ENCODE results near the gene MYL7.

Gene MYL7

DNA sequence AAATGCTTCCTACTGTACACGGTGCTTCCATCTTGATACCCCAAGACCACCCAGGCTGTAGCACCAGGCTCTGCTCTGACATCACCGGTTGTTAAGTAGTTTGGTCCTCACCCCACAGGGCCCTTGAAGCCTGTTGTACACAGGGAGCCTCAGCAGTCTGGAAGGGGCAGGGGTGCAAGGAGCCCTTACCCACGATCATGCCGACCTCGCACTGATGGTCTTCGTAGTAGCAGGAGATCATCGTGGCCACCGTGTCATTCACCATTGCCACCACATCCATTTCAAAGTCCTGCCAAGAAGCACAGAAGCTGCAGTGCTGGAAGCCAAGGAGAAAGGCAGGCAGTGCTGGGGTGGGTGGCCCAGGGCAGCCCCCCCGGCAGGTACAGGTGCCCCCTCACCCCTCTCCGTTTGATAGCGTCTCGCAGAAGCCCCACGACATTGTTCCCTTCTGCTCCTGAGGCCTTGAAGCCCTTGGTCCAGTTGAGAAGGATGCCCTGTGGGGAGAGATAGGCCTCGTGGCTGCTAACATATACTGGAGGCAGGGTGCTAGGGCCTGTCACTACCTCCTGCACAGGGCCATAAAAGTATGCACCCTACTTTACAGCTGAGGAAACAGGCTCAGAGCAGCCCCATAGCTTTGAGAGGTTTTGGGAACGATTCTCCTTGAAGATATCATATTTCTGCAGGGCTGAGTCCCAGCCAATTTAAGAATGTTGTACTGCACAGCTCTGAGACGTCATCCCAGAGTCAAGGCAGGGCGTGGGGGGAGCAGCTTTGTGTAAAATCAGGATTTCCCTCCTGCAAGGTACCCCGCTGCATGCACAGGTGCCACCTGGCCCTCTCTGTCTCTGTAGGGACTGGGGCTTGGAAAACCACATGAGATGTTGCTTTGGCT lies 8.7 kb upstream of the MYL7 start:
- no peak for DNase-seq

DNA sequence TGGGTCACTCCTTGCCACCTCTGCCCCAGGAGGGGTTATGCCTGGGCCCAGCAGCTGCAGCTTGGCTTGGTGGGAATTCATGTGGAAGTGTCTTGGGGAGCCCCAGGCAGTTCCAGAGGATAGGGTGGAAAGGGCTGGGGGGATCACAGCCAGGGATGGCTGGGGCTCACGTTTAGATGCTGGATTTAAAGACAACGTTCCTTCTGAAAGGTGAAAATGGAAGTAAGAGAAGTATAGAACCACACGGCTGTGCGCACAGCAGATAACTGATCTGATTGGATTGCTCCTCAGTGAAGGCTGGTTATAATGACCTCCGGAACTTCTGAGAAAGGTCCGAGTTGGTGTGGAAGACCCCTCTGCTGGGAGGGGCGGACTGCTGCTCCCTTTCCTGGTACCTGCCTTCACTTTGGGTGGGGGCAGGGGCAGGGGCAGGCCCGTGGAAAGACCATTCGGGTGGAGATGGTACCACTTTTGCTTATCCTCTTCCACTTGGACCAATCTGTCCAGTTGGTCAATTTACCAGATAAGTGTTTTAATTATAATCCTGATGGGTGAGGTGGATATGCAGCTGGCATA lies 7.9 kb upstream of the MYL7 start:
- DNase-seq = no peak

DNA sequence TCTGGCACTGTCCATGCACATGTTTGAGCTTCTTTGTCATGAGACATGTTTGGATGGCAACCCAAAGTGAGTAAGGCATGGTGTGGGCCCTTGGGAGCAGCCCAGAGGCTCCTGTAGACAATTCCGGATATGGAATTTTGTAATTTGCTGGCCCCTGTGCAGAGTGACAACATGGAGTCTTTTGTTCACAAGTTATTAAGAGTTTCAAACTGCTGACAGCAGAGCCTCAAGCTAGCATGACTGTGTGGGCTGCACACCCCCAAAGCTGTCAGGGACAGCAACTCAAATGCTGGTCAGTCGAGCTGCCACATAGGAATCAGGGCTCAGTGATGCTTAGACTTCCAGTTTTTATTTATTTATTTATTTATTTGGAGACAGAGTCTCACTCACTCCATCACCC lies 7.0 kb upstream of the MYL7 start:
- no peak for DNase-seq

DNA sequence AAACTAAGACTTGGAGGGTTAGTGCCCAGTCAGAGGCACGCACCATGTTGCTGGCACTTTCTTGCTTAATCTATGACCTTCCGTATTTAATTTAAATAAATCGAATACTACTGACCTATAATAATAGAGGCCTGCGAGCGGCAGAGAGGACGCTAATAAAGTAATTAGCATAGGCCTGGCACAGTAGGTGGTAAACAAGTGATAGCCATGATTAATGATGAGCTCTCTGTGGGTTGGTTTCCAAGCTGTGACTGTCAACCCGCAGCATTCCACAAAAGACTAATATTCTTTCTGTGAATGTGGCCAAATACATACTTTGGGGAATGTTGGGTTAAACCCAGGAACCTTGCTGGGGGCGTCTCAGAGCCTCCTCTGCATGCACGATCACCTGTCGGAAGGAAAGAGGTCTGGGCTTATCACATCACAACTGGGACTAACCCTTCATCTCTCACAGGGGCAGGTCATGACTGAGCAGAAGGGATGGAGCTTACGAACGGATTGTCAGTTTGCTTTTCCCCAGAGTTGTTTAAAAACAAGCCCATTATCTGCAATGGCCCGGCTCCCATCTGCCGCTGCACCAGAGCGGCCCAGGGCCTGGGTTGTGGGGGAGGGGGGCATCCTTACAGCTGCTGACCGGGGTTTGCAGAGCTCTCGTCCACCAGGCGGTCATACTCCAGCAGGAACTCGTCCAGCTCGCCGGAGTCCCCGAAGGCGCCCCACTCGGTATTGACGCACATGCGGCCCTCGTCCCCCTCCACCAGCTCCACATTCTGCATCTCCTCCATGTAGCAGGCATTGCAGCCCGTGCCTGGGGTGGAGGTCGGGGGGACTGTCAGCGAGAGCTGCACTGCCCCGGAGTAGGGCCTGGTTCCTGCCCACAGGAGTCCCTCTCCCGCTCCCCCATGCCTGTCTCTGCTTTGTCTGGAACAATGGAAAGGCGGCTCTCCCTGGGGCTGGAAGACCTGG lies 6.2 kb upstream of the MYL7 start:
- peak; percentile 24 for DNase-seq

DNA sequence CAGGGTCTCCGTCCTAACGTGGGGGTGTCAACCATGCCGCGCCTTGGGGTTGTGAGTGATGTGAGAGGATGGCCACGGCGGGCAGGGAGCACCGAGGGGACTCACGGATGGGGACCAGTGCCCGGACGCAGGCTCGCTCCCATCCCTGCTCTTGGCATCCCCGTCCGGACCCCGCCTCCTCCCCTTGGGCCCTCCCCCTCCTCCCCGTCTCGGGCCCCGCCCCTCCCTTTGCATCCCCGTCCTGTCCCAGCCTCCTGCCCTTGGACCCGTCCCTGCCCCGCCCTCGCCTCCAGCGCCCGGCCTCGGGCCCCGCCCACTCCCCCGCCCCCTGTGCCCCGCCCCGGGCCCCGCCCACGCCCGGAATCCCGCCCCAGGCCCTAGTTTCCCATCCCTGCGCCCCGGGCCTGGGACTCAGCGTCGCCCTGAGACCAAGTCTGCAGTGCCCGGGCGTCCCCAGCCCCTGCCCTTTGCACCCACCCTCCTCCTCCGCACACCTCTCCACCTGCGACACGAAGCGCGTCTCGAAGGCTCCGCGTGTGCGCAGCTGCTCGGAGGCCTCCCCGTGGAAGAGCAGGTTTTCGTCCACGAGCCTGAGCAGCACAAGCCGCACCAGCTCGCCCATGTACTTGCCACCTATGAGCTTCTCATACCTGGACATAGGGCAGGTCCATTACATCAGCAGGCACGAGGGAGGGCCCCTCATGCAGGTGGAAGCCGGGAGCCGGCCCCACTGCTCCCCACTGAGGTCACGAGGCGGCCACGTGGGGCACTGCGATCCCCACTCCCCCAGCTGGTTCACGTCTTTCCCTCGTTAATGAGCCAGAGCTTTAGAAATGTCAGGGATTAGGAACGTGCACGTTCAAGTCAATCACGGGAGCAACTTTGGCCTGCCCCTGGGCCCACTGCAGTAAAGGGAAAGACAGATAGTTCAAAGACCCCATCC lies 5.1 kb upstream of the MYL7 start:
- DNase-seq = peak; percentile 64

DNA sequence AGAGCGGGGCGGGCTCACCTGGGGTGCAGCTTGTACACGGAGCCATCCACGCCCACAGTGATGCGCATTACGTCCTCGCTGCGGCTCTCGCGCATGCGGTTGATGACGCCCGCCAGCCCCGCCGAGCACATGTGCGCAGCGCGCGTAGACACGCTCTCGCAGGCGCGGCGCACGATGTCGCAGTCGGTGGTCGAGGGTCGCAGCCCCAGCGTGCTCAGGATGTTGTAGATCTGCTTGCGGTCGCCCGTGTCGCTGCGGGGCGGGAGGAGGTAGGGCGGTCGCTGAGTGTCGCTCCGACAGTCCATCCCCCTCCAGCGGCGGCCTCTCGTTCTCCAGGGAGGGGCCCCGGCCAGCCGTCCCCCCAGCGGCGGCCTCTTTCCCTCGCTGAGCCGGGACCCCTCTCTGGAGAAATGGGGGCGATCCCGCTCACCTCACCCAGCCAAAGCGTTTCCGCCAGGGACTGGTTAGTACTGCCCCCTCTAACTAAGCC lies 4.4 kb upstream of the MYL7 start:
- peak; percentile 28 for DNase-seq

DNA sequence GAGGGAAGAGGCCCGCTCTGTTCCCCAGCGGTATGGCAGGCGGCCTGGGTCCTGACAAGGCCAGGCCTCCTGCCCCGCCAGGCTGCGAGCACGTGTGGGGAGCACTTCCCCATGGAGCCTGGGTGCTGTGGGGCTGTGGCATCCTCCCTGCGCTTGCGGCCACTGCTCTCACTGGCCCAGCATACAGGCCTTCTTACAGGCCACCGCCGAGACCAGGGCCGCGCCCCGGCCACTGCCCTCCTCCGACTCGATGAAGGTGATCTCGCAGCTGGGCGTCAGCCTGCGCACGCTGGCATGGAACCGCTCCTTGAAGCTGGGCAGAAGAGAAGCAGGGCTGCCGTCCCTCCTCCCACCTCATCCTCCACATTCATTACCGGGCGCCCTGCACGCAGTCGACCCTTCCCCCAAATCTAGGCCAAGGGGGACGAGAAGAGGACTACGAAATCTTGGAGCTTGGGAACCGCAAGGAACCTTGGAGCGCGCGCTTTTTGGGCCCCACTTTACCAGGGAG lies 3.9 kb upstream of the MYL7 start:
- no peak for DNase-seq

DNA sequence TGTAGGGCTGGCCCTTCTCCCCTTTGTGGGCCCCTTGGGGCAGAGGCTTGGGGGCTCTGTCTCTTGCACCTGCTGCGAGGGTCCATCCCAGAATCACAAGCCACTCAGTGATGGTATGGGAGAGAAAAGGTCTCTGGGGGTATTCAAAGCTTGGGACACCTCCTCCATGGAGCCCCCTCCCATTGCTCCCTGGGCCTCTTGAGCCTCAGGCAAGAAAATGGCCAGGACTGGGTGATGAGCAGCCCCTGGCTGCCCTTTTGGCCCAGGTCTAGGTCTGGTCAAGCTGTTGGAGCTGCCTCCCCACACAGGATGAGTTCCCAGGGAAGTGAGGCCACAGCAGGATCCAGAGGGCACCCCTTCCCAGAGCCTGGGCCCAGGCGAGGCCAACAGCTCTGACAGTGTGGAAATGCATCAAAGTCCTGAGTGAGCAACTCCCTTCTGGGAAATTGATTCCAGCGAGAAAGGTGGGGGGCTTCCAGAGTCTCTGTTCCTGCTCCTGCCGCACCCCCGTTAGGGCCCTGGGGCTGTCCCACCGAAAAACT lies 3.4 kb upstream of the MYL7 start:
- DNase-seq = no peak

DNA sequence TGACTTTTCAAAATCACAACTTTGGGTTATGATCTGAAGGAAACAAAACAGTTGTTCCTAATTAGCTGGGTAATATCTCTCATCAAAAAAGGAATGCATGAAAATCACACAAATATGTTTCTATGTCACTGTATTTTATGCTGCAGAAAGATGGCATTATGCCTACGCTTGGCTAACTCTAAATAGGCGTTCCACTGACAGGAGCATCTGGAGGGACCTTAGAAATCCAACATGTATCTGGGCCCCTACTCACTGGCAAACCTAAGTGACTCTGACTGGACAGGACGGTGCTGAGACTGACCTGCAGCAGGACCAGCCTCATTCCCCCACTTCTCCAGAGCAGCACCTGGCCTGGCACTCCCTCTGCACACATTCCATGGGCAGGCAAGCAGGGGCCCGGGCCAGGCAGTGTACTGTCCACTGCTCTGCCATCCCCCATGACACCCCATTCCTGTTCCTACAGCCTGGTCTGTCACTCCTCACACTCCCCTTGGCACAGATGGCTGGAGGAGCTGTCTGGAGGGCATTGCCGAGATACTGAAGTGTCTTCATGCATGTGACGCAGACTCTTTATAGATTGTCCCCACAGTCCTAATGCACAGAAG lies 2.6 kb upstream of the MYL7 start:
- no peak for DNase-seq

DNA sequence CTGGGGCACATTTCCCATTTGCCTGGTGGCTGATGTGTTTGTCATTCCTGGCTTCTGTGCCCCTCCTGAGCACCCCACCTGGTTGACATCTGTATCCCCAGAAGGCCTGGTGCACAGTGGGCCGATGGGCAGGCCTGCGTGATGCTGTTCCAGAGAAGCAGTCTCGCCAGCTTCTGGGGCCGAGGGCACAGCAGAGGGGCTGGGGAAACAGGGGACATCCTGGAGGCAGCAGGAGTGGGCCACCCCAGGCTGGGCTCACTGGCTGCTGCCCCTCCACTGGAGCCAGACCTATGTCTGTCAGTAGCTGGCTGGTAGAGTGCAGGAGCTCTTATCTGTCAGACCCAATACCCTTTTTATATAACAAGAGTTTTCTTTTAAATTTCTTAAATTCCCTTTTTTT lies 896 bp upstream of the MYL7 start:
- no peak for DNase-seq

DNA sequence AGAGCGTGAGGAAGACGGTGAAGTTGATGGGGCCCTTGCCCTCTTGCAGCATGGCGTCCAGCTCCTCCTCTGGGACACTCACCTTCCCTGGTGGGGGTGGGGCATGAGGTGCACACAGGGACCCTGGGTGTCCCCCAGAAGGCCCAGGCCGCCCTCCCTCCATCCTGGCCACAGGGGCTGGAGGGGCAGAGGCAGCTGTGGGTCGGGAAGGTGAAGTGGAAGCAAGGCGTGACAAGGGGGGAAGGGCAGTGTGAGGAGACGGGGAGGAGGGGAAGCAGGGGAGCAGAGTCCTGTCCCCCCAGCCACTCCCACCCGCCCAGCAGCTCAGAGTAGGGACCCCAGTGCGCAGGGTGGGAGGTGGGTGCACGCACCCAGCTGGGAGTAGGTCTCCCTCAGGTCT lies 791 bp downstream of the MYL7 start:
- no peak for DNase-seq

DNA sequence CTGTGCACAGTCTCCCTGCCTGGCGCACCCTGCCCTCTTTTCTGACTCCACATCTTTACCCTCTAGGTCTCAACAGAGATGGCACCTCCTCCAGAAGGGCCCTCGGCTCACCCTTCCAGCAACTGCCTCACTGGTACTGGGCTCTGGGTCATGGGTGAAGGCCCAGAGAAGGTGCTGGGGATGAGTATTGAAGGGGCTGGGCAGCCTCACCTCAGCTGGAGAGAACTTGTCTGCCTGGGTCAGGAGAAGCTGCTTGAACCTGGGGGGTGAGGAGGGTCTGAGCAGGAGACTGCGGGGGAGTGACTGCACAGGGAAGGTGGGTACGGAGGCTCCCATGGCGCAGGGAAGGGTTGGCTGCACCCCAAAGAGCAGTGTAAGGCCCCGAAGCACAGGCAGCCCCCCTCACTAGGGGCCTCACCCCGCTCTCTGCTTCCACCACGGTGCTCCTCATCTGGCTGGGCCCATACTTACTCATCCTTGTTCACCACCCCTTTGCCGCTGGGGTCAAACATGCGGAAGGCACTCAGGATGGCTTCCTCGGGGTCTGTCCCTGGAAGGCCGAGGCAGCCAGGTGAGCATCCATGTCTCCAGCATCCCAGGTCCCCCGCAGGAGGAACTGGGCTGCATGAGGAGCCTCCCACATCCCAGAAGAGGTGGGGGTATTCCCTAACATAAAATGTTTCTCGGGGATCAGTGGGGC lies 1.7 kb downstream of the MYL7 start:
- no peak for DNase-seq

DNA sequence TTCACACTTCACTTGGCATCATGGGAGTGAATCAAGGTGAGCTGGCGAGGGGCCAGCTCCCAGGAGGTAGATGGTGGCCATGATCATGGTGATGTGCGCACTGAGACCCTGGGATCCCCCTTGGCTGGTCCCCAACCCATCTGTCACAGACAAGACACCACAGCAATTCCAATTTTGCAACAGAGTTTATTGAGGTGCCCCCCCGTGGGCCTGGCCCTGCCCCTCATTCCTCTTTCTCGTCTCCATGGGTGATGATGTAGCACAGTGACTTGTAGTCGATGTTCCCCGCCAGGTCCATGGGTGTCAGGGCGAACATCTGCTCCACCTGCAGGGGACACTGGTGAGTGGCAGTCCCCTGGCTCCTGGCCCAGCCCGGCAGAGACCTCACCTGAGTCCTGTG lies 2.4 kb downstream of the MYL7 start:
- no peak for DNase-seq

DNA sequence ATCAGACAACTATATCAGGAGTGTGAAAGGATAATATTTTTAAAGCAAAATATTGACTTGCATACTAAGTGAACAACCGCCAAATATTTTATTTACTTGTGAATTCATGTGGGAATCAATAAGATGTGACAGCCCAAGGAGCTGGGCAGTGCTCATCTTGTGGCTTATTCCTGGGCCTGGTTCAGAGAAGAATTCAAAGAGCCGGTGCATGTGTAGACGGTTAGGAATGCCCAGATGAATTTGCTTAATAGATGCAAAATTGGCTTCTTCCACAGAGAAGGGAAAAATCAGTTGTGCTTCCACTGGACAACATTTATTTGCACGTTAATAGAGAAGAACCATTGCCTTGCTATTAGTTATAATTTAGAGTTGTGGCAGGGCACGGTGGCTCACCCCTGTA lies 4.4 kb downstream of the MYL7 start:
- no peak for DNase-seq

DNA sequence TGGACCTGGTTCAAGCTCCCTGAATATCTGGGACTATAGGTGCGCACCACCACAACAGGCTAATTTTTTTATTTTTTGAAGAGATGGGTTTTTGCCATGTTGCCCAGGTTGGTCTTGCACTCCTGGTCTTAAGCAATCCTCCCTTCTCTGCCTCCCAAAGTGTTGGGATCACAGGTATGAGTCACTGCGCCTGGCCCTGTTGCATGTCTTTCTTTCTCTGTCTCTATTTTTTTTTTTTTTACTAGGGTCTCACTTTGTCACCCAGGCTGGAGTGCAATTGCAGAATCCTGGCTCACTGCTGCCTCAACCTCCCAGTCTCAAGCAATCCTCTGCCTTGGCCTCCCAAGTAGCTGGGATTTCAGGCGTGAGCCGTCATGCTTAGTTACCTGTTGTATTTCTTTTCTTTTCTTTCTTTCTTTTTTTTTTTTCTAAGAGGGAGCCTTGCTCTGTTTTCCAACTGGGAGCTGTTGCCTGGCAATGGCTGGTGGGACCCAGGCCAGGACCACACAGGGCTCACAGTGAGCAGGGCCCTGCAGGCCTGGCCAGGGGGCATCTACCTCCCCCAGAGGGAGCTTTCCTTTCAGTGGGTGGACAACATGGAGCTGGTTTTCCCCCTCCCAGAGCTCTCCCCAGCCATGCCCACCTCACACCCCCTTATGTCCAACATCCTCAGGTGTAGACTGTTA lies 6.0 kb downstream of the MYL7 start:
- no peak for DNase-seq

DNA sequence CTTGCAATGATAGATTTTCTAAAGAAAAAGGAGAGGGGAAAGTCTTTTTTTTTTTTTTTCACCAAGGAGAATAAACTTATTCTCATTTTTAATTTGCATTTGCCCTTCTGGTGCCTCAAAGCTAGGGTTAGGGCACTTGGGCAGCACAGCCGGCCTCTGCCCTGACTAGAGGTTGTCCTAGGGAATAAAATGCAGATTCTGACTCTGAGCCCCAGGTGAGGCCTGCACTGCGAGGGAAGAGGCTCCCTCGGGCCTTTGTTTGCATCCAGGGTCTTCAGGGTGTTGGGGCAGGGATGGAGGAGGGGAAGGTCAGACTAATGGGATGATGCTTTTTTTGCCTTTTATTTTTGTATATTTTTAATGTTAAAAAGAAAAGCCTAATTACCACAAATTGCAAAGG lies 7.8 kb downstream of the MYL7 start:
- no peak for DNase-seq

DNA sequence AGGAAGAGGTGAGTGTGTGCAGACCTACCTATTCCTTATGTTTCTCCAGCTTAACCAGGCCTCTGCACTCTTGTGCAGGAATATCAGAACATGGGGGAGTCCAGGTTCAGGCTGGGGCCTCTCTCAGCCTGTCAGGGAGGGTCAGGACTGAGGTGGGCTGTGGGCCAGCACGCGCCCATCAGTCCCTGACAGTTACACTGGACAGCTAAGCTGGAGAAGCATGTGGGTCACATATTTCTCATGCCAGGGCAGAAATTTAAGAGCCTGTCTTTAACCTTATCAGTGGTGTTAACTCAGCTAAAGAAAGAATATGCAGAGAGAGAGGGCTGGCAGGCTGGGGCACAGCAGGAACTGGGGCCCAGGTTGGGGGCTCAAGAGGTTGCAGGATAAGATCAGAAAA lies 9.1 kb downstream of the MYL7 start:
- DNase-seq = no peak

DNA sequence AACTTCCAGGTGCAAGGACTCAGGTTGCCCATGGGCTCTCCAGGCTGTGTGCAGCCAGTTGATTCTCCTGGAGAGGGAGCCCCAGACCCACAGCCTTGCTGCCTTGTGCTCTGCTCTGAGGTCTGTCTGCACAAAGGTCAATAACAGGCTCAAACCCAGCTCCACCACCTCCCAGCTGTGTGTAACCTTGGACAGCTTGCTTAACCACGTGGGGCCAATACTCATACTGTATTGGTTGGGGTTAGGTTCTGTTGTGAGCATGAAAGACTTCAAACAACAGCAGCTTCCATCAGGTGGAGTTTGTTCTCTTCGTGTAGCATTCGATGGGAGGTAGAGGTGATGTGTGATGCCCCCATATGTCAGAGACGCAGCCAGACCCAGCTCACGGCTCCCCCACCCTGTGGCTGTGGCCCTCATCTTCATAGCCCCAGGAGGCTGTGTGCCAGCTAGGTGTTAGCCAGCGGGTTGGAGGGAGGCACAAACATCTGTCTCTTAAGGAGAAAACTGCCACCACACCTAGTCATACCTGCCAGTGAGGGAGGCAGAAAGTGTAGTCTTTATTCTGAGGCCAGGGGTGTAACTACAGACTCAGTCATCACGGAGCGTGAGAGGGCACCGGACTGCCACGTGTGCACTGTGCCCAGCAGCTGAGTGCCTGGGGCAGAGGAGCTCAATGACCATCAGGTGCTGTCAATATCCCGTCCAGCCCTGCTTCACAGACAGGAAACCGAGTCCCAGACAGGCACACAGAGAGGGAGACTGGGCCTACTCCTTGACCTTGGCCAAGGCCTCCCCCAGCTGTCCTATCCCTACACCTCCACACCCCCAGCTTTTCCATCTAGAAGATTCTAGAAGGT lies 9.7 kb downstream of the MYL7 start:
- no peak for DNase-seq
